Progenitor cell of endocrine pancreas (in vitro differentiated cells): ENCODE results near the gene SPSB2. TPM values are rescaled to one million over a fixed set of nuclear protein-coding genes. Genes with fewer than 3 reads are reported as not detected.
"Not testable (repeated sequence)": the region's sequence is repeated elsewhere in the genome, so short reads cannot be mapped to it uniquely, and the experiment has no call there.

Experiments used
- DNase-seq: peaks from one replicate; pipeline ENCODE4 v3.0.0; 2021; ENCODE audit warnings: low spot score; ENCODE audit not compliant: unreplicated experiment
- H3K27ac Mint-ChIP-seq: 2 replicates; pipeline ENCODE4 v1.8.0; 2021; ENCODE audit warnings: mild to moderate bottlenecking, moderate library complexity, mixed read lengths
- H3K27me3 Mint-ChIP-seq: 2 replicates; pipeline ENCODE4 v1.8.0; 2021; ENCODE audit warnings: mixed read lengths
- H3K36me3 Mint-ChIP-seq: 2 replicates; pipeline ENCODE4 v1.8.0; 2022; ENCODE audit warnings: mixed read lengths; ENCODE audit not compliant: insufficient read depth
- H3K4me1 Mint-ChIP-seq: 2 replicates; pipeline ENCODE4 v1.8.0; 2021; ENCODE audit warnings: low read depth, mixed read lengths
- H3K4me3 Mint-ChIP-seq: 2 replicates; pipeline ENCODE4 v1.8.0; 2021; ENCODE audit warnings: low read depth, mild to moderate bottlenecking, moderate library complexity, mixed read lengths
- H3K9me3 Mint-ChIP-seq: 2 replicates; pipeline ENCODE4 v1.8.0; 2021; ENCODE audit warnings: low read depth, mixed read lengths
- total RNA-seq: library from RNA; stranded (reverse); gene quantifications from 2 replicates; pipeline ENCODE4 v1.2.1, GENCODE V29; 2021
- TF ChIP-seq, protein P1 (sequence below): fragments of 200-600 bp; sonication (generic); IDR thresholded peaks from one replicate; pipeline ENCODE4 v1.5.0; 2021; ENCODE audit warnings: antibody characterized with exemption, mild to moderate bottlenecking; ENCODE audit not compliant: unreplicated experiment

Gene SPSB2
- total RNA-seq, 1 donor from 2014 or later, result 11.7 TPM

DNA sequence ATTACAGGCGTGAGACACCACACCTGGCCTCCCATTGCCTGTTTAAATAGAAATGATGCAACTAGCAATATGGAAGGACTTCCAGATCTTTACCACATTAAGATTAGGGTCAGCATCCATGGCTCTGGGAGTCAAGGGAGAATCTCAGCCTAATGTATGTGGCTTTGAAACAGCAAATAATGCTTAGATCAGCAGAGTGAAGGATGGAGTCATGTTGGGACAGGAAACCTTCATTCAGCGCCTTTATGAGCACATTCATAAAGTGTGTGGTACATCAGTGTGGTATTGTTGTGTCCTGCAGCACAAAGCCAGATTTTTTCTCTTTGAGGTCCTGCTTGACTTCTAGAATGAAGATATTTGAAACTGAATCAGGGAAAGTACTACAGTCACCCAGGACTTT, 15.3 kb upstream of the SPSB2 start:
- H3K9me3 Mint-ChIP-seq, result no peaks in the 10 kb centered on the region
- DNase-seq, result no peak
- TF ChIP-seq, protein P1, sequence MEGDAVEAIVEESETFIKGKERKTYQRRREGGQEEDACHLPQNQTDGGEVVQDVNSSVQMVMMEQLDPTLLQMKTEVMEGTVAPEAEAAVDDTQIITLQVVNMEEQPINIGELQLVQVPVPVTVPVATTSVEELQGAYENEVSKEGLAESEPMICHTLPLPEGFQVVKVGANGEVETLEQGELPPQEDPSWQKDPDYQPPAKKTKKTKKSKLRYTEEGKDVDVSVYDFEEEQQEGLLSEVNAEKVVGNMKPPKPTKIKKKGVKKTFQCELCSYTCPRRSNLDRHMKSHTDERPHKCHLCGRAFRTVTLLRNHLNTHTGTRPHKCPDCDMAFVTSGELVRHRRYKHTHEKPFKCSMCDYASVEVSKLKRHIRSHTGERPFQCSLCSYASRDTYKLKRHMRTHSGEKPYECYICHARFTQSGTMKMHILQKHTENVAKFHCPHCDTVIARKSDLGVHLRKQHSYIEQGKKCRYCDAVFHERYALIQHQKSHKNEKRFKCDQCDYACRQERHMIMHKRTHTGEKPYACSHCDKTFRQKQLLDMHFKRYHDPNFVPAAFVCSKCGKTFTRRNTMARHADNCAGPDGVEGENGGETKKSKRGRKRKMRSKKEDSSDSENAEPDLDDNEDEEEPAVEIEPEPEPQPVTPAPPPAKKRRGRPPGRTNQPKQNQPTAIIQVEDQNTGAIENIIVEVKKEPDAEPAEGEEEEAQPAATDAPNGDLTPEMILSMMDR, result no peak
- H3K27me3 Mint-ChIP-seq, result no peaks in the 10 kb centered on the region
- peak overlapping the region; percentile 100 for H3K27ac Mint-ChIP-seq
- no peak overlapping the region for H3K4me3 Mint-ChIP-seq
- peaks cover 12% of the 10 kb centered on the region for H3K36me3 Mint-ChIP-seq
- H3K4me1 Mint-ChIP-seq, result peaks cover 34% of the 10 kb centered on the region

DNA sequence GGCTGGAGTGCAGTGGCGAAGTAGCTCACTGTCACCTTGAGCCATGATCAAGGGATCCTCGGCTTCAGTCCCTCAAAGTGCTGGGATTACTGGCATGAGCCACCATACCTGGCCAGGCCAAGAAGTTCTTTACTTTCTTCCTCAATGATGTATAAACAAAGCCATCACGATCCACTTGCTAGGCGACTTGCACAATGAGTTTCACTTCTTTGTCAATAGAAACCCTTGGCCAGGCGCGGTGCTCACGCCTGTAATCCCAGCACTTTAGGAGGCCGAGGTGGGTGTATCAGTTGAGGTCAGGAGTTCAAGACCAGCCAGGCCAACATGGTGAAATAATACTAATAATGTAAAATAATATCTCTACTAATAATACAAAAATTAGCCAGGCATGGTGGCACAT, 14.4 kb upstream of the SPSB2 start:
- peaks cover 34% of the 10 kb centered on the region for H3K4me1 Mint-ChIP-seq
- H3K9me3 Mint-ChIP-seq, result no peaks in the 10 kb centered on the region
- no peak overlapping the region for H3K4me3 Mint-ChIP-seq
- peaks cover 14% of the 10 kb centered on the region for H3K36me3 Mint-ChIP-seq
- TF ChIP-seq, protein P1, result no peak
- peak overlapping the region; percentile 100 for H3K27ac Mint-ChIP-seq
- H3K27me3 Mint-ChIP-seq, result no peaks in the 10 kb centered on the region
- DNase-seq, result no peak

DNA sequence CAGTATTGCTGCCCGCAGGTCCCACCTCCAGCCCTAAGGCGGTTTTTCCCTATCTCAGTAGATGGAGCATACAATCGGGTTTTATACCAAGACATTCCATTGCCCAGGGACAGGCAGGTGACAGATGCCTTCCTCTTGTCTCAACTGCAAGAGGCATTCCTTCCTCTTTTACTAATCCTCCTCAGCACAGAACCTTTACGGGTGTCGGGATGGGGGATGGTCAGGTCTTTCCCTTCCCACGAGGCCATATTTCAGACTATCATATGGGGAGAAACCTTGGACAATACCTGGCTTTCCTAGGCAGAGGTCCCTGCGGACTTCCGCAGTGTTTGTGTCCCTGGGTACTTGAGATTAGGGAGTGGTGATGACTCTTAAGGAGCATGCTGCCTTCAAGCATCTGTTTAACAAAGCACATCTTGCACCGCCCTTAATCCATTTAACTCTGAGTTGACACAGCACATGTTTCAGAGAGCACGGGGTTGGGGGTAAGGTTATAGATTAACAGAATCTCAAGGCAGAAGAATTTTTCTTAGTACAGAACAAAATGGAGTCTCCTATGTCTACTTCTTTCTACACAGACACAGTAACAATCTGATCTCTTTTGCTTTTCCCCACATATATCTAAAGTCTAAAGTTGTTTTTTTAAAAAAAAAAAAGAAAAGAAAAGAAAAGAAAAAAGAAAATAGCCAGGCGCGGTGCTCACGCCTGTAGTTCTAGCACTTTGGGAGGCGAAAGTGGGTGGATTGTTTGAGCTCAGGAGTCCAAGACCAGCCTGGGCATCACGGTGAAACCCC, 13.3 kb upstream of the SPSB2 start:
- H3K9me3 Mint-ChIP-seq, H3K27me3 Mint-ChIP-seq, DNase-seq: not testable (repeated sequence)
- Mint-ChIP-seq H3K36me3 (peaks cover 16% of the 10 kb centered on the region), H3K4me3 (peak overlapping the region; percentile 61), H3K27ac (peak overlapping the region; percentile 100), H3K4me1 (peaks cover 34% of the 10 kb centered on the region)

DNA sequence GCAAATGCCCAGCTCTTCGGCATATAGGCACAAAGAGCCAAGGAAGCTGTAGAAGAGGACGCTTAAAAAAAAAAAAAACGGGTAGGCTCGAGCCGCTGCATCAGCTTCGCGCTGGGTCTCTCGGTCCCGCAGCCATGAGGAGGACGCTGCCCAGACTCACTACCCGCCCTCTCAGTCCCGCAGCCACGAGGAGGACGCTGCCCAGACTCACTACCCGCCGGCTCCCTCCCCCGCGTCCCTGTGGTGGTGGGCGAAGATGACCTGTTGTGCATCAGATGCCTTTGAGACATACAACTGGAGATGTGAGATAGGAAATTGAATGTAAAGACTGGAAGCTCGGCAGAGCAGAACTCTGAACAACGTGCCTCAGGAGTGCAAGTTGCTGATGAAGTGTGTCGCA, 11.4 kb upstream of the SPSB2 start:
- no peak for DNase-seq
- Mint-ChIP-seq H3K27ac (peak overlapping the region; percentile 71), H3K4me1 (peaks cover 34% of the 10 kb centered on the region)

DNA sequence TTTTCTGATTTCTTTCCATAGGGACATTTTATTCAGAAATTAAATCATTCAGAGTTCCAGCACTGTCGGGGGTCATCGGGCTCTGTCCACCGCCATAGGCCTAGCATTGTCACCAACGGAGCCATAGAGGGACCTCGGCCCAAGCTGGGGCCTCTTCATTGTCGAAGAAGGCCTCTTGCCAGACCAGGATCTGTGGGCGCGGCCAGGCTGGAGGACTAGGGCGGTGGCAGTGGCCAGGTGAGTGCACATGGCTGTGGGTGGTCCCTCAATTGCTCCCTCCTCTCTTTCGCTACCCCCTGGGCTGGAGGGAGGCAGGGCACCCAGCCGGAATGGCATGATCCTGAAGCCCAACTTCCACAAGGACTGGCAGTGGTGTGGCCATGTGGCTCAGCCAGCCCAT, 10.6 kb upstream of the SPSB2 start:
- no peak for DNase-seq
- TF ChIP-seq, protein P1, result no peak
- H3K36me3 Mint-ChIP-seq, result peaks cover 16% of the 10 kb centered on the region
- no peak overlapping the region for H3K27ac Mint-ChIP-seq
- H3K27me3 Mint-ChIP-seq, result no peaks in the 10 kb centered on the region
- H3K4me3 Mint-ChIP-seq, result no peak overlapping the region
- peaks cover 33% of the 10 kb centered on the region for H3K4me1 Mint-ChIP-seq
- no peaks in the 10 kb centered on the region for H3K9me3 Mint-ChIP-seq

More for the DNA sequence above, 11.4 kb upstream of the SPSB2 start:
- TF ChIP-seq, protein P1, result no peak
- H3K36me3 Mint-ChIP-seq, result peaks cover 16% of the 10 kb centered on the region
- no peak overlapping the region for H3K4me3 Mint-ChIP-seq
- H3K9me3 Mint-ChIP-seq, result no peaks in the 10 kb centered on the region
- H3K27me3 Mint-ChIP-seq, result no peaks in the 10 kb centered on the region

DNA sequence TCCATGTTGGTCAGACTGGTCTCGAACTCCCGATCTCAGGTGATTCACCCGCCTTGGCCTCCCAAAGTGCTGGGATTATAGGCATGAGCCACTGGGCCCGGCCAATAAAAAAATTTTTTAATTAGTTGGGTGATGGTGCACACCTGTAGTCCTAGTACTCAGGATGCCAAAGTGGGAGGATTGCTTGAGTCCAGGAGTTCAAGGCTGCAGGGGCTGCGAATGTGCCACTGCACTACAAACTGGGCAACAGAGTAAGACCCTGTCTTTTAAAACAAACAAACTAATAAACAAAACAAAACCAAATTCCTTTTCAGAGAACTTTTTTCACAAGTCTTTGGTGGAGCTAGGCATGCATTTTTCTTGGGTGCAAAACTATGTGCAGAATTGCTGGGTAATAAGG, 10.1 kb upstream of the SPSB2 start:
- TF ChIP-seq, protein P1, result no peak
- H3K4me1 Mint-ChIP-seq, result peaks cover 29% of the 10 kb centered on the region
- no peak for DNase-seq
- no peaks in the 10 kb centered on the region for H3K9me3 Mint-ChIP-seq
- peaks cover 14% of the 10 kb centered on the region for H3K36me3 Mint-ChIP-seq
- H3K27me3 Mint-ChIP-seq, result no peaks in the 10 kb centered on the region
- H3K27ac Mint-ChIP-seq, result no peak overlapping the region
- H3K4me3 Mint-ChIP-seq, result no peak overlapping the region

DNA sequence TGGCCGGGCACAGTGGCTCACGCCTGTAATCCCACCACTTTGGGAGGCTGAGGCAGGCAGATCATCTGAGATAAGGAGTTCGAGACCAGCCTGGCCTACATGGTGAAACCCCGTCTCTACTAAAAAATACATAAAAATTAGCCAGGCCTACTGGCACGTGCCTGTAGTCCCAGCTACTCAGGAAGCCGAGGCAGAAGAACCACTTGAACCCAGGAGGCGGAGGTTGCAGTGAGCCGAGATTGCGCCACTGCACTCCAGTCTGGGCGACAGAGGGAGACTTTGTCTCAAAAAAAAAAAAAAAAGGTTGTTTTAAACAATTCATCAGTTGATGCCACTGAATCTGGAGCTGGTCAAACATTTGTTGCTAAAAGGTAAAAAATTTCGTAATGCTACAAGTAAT, 6.7 kb upstream of the SPSB2 start:
- not testable (repeated sequence) for H3K4me3 Mint-ChIP-seq, DNase-seq, H3K9me3 Mint-ChIP-seq, H3K27me3 Mint-ChIP-seq
- Mint-ChIP-seq H3K36me3 (peaks cover 24% of the 10 kb centered on the region), H3K27ac (peak overlapping the region; percentile 90), H3K4me1 (peaks cover 13% of the 10 kb centered on the region)

DNA sequence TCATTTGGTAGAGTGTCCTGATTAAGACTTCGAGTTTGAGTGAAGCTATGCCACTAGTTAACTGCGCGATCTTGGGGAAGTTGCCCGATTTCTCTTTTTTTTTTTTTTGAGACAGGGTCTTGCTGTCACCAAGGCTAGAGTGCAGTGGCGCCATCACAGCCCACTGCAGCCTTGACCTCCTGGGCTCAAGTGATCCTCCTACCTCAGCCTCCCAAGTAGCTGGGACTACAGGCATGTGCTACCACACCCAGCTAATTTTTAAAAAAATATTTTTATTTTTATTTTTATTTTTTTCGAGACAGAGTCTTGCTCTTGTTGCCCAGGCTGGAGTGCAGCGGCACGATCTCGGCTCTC, 889 bp upstream of the SPSB2 start:
- Mint-ChIP-seq H3K4me3 (peak overlapping the region; percentile 93), H3K27ac (peak overlapping the region; percentile 95), H3K36me3 (peaks cover 23% of the 10 kb centered on the region), H3K4me1 (peaks cover 22% of the 10 kb centered on the region)
- H3K9me3 Mint-ChIP-seq, DNase-seq, H3K27me3 Mint-ChIP-seq: not testable (repeated sequence)
